ENCODE measurements around the gene MYO6. TPM values are rescaled to one million over a fixed set of nuclear protein-coding genes. Genes with fewer than 3 reads are reported as not detected.
A peak's percentile ranks its signal among the peaks of the same experiment; 100 is the strongest.

The MYO6 gene
- total RNA-seq, 2 experiments from 2014 or later, result 0.85 to 1.1 TPM

GRCh38 chr6:75746221-75746620 is 2.8 kb upstream of the MYO6 start:
- ChIA-PET CTCF (no interaction called here), POLR2A (no interaction called here)
- intact Hi-C loops (cut with DNase I, micrococcal nuclease), result no loop called here
- H3K9me3 Mint-ChIP-seq, result no peaks in the 10 kb centered on the region
- peaks cover 0 to 5% of the 10 kb centered on the region in 2 experiments for H3K9me3 ChIP-seq (ENCODE audit: control insufficient read depth in 1 of 2, insufficient read depth in 1 of 2, low read length in 2 of 2)
- H3K36me3 Mint-ChIP-seq (ENCODE audit: low read depth), result peaks cover 5% of the 10 kb centered on the region
- peak overlapping the region; percentile 1 for H3K4me3 Mint-ChIP-seq
- H3K27me3 ChIP-seq (ENCODE audit: control insufficient read depth in 1 of 2, insufficient read depth in 2 of 2, low read length in 2 of 2), result peaks cover 15 to 53% of the 10 kb centered on the region in 2 experiments
- peaks cover 10% of the 10 kb centered on the region for H3K4me1 Mint-ChIP-seq (ENCODE audit: low read depth)
- peaks cover 8% of the 10 kb centered on the region for H3K4me1 ChIP-seq (ENCODE audit: insufficient read depth, low read length)
- no peak overlapping the region for H3K4me3 ChIP-seq (ENCODE audit: low read length)
- H3K36me3 ChIP-seq (ENCODE audit: insufficient read depth, low read length), result no peaks in the 10 kb centered on the region
- no peak overlapping the region for H3K27ac ChIP-seq (ENCODE audit: low read depth in 1 of 2, low read length in 2 of 2)
- TF ChIP-seq, protein P1, sequence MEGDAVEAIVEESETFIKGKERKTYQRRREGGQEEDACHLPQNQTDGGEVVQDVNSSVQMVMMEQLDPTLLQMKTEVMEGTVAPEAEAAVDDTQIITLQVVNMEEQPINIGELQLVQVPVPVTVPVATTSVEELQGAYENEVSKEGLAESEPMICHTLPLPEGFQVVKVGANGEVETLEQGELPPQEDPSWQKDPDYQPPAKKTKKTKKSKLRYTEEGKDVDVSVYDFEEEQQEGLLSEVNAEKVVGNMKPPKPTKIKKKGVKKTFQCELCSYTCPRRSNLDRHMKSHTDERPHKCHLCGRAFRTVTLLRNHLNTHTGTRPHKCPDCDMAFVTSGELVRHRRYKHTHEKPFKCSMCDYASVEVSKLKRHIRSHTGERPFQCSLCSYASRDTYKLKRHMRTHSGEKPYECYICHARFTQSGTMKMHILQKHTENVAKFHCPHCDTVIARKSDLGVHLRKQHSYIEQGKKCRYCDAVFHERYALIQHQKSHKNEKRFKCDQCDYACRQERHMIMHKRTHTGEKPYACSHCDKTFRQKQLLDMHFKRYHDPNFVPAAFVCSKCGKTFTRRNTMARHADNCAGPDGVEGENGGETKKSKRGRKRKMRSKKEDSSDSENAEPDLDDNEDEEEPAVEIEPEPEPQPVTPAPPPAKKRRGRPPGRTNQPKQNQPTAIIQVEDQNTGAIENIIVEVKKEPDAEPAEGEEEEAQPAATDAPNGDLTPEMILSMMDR (IDR thresholded peaks at IDR 0.05), result no peak
- no peak for DNase-seq
- H3K27ac Mint-ChIP-seq, result no peak overlapping the region
- no peak for ATAC-seq (ENCODE audit: poor library complexity)
- H3K27me3 Mint-ChIP-seq, result peaks cover 69% of the 10 kb centered on the region

- H3K27me3 ChIP-seq (ENCODE audit: control insufficient read depth in 1 of 2, insufficient read depth in 2 of 2, low read length in 2 of 2), result peaks cover 15 to 54% of the 10 kb centered on the region in 2 experiments
- Mint-ChIP-seq H3K9me3 (no peaks in the 10 kb centered on the region), H3K4me3 (peak overlapping the region; percentile 49), H3K4me1 (ENCODE audit: low read depth) (peaks cover 10% of the 10 kb centered on the region), H3K27me3 (peaks cover 73% of the 10 kb centered on the region), H3K36me3 (ENCODE audit: low read depth) (peaks cover 5% of the 10 kb centered on the region), H3K27ac (no peak overlapping the region)
- H3K27ac ChIP-seq (ENCODE audit: low read depth in 1 of 2, low read length in 2 of 2), result no peak overlapping the region
- intact Hi-C loops (cut with DNase I, micrococcal nuclease), result no loop called here
- TF ChIP-seq, protein P1 (IDR thresholded peaks at IDR 0.05), result no peak
- DNase-seq (no peak), ATAC-seq (ENCODE audit: poor library complexity) (no peak)
- ChIA-PET POLR2A (no interaction called here), CTCF (no interaction called here)
- H3K9me3 ChIP-seq (ENCODE audit: control insufficient read depth in 1 of 2, insufficient read depth in 1 of 2, low read length in 2 of 2), result peaks cover 0 to 5% of the 10 kb centered on the region in 2 experiments
- H3K36me3 ChIP-seq (ENCODE audit: insufficient read depth, low read length), result no peaks in the 10 kb centered on the region
- H3K4me1 ChIP-seq (ENCODE audit: insufficient read depth, low read length), result peaks cover 8% of the 10 kb centered on the region
- H3K4me3 ChIP-seq (ENCODE audit: low read length), result no peak overlapping the region
Measured at GRCh38 chr6:75747152-75747992, 1.7 kb upstream of the MYO6 start.

- peaks cover 8% of the 10 kb centered on the region for H3K4me1 ChIP-seq (ENCODE audit: insufficient read depth, low read length)
- Mint-ChIP-seq H3K4me1 (ENCODE audit: low read depth) (peaks cover 10% of the 10 kb centered on the region), H3K9me3 (no peaks in the 10 kb centered on the region), H3K27ac (no peak overlapping the region), H3K36me3 (ENCODE audit: low read depth) (peaks cover 5% of the 10 kb centered on the region), H3K27me3 (peaks cover 79% of the 10 kb centered on the region), H3K4me3 (peak overlapping the region; percentile 87)
- TF ChIP-seq, protein P1 (IDR thresholded peaks at IDR 0.05), result no peak
- H3K27me3 ChIP-seq (ENCODE audit: control insufficient read depth in 1 of 2, insufficient read depth in 2 of 2, low read length in 2 of 2), result peaks cover 15 to 58% of the 10 kb centered on the region in 2 experiments
- H3K9me3 ChIP-seq (ENCODE audit: control insufficient read depth in 1 of 2, insufficient read depth in 1 of 2, low read length in 2 of 2), result peaks cover 0 to 5% of the 10 kb centered on the region in 2 experiments
- CTCF ChIA-PET, result no interaction called here
- ATAC-seq (ENCODE audit: poor library complexity) (peak; percentile 12), DNase-seq (no peak)
- peak overlapping the region; percentile 74 for H3K4me3 ChIP-seq (ENCODE audit: low read length)
- H3K27ac ChIP-seq (ENCODE audit: low read depth in 1 of 2, low read length in 2 of 2), result no peak overlapping the region
- POLR2A ChIA-PET, result no interaction called here
- H3K36me3 ChIP-seq (ENCODE audit: insufficient read depth, low read length), result no peaks in the 10 kb centered on the region
- intact Hi-C loops (cut with DNase I, micrococcal nuclease), result no loop called here
Measured at GRCh38 chr6:75748003-75748742, 866 bp upstream of the MYO6 start.

Measured in CD4-positive, alpha-beta T cell (primary cell).